Urinary bladder (tissue), 4 donors: ENCODE measurements around the gene HYCC1. TPM values are rescaled to one million over a fixed set of nuclear protein-coding genes. Genes with fewer than 3 reads are reported as not detected.

Source experiments
- DNase-seq: peaks from one replicate; pipeline ENCODE4 v3.0.0-alpha.2; 2015; ENCODE audit errors: extremely low spot score
- H3K27ac ChIP-seq: one replicate; pipeline ENCODE4 v1.5.1; 2013; ENCODE audit warnings: low read depth, mild to moderate bottlenecking, moderate library complexity
- H3K36me3 ChIP-seq: one replicate; pipeline ENCODE4 v1.6.1; 2013; ENCODE audit warnings: mild to moderate bottlenecking, moderate library complexity; ENCODE audit not compliant: insufficient read depth
- H3K4me1 ChIP-seq: one replicate; pipeline ENCODE4 v1.6.1; 2013; ENCODE audit warnings: mild to moderate bottlenecking, moderate library complexity; ENCODE audit not compliant: insufficient read depth
- H3K4me3 ChIP-seq: one replicate; pipeline ENCODE4 v1.5.1; 2013; ENCODE audit warnings: low read depth, low read length
- WGBS: extraction: QIAGEN DNeasy Blood & Tissue Kit; methylation state at CpG from one replicate; pipeline ENCODE4 v1.1.7; 2013; 5-methylcytosine and 5-hydroxymethylcytosine counted together
- polyA plus RNA-seq: library from polyadenylated mRNA; stranded (reverse); fragments of 200-250 nt; gene quantifications from one replicate; pipeline ENCODE4 v1.2.3, GENCODE V29; 2013
- total RNA-seq: library from RNA; depleted of rRNA; stranded (reverse); fragments of >200 nt; gene quantifications from one replicate; pipeline ENCODE4 v1.2.3, GENCODE V29; 2014
- donor health status: healthy with polysubstance abuse.
- donor health status: healthy.

Gene HYCC1
- total and polyA plus RNA-seq, 2 donors = 19.4 to 79.1 TPM

DNA sequence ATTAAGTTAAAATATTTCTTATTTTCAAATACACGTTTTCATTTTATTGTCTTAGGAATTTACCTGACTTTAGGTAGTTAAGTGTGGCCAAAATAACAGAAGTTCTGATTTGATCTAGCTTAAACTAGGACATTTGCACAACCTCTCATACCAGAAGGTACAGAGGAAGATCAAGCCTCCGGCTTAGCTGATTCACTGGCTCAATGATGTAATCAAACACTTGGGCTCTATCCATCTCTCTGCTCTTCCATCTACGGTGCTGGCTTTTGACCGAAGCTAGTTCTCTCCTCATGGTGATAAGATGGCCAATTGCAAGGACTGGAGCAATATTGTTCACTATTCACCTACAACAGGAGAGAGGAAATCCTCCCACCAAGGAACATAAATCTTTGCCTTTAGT, 12.2 kb upstream of the HYCC1 start:
- Histone ChIP-seq H3K4me1 (no peaks in the 10 kb centered on the region), H3K4me3 (no peak overlapping the region), H3K36me3 (no peaks in the 10 kb centered on the region), H3K27ac (no peak overlapping the region)
- WGBS = 78% methylated on average over 4 of the region's 4 CpGs
- no peak for DNase-seq

DNA sequence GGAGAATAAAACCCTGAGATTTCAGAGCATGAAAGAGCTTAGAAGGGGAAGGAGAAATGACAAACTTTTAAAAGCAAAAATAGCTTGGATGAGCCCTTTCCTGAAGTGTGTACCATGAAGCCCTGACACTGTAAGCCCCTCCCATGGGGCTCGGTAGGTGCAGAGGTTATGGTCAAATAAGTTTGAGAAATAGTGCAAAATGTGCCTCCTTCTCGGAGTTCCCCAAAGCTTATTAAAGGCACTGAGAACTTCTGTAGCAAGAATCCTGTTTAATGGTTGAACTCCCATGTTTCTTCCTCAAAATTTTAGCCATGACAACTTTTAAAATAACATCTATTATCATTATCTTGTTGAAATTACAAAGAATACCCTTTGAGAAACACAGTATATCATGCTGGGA, 10.5 kb upstream of the HYCC1 start:
- DNase-seq = no peak
- Histone ChIP-seq H3K27ac (no peak overlapping the region), H3K4me1 (no peaks in the 10 kb centered on the region), H3K36me3 (no peaks in the 10 kb centered on the region), H3K4me3 (no peak overlapping the region)
- WGBS = 95% methylated on average over 2 of the region's 2 CpGs

DNA sequence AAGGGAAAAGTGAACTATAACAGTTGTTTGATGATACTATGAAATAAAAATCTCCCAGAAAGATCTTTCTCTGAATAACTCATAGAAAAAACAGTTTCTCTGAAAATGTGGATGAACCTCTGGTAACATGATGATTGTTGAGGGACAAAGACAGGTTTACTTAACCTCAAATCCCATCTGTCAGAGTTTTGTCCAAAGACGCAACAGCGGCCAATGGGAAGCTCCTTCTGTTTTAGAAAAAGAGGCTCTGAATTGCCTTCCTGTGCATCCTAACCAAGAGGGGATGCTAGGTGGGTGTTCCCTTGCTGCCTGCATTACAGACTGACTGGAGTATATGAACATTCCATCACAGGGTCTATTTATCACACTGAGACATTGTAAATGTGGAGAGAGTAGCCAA, 8.9 kb upstream of the HYCC1 start:
- WGBS = 47% methylated on average over 2 of the region's 2 CpGs
- DNase-seq = no peak
- no peaks in the 10 kb centered on the region for H3K36me3 ChIP-seq
- no peaks in the 10 kb centered on the region for H3K4me1 ChIP-seq
- no peak overlapping the region for H3K27ac ChIP-seq
- no peak overlapping the region for H3K4me3 ChIP-seq

DNA sequence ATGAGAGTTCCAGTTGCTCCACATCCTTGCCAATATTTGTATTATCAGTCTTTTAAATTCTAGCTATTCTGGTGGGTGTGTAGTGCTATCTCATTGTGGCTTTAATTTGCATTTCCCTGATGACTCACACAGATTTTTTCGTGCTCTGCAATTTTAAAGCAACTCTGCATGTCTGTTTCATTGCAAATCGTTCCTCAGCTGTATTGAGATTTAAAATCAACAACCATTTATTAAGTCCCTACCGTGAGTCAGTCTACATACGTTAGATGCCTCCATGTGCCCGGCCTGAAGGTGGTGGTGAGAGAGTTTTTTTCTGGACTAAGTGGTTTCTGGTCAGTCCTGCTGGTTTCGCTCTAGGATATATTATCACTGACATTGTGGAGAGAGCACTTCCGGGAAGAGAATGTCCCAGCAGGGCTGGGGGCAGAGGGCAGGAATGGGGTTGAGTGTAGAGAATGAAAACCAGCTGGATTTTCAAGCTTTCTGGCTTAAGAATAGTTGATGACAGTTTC, 8.4 kb upstream of the HYCC1 start:
- H3K27ac ChIP-seq = no peak overlapping the region
- DNase-seq = peak; percentile 36
- WGBS = 21% methylated on average over 7 of the region's 7 CpGs

DNA sequence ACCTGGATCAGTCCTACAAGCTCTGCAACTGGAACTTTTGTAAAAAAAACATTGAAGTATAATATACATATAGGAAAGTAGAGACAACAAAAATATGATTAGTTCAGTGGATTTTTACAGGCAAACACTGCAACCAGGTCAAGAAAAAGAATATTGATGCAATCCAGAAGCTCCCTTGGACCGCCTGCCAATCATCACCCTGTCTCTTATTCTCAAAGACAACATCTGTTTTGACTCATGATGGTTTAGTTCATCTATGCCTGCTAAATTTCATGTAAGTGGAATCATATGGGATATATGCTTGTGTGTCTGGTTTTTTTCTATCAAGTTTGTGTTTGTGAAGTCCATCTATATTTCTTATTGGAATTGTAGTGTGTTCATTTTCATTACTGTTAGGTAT, 7.7 kb upstream of the HYCC1 start:
- DNase-seq = no peak
- Histone ChIP-seq H3K4me1 (no peaks in the 10 kb centered on the region), H3K4me3 (no peak overlapping the region), H3K36me3 (no peaks in the 10 kb centered on the region), H3K27ac (no peak overlapping the region)
- 89% methylated on average over 1 of the region's 1 CpG for WGBS

More for the DNA sequence above, 8.4 kb upstream of the HYCC1 start:
- H3K4me3 ChIP-seq = no peak overlapping the region
- H3K4me1 ChIP-seq = no peaks in the 10 kb centered on the region
- H3K36me3 ChIP-seq = no peaks in the 10 kb centered on the region

DNA sequence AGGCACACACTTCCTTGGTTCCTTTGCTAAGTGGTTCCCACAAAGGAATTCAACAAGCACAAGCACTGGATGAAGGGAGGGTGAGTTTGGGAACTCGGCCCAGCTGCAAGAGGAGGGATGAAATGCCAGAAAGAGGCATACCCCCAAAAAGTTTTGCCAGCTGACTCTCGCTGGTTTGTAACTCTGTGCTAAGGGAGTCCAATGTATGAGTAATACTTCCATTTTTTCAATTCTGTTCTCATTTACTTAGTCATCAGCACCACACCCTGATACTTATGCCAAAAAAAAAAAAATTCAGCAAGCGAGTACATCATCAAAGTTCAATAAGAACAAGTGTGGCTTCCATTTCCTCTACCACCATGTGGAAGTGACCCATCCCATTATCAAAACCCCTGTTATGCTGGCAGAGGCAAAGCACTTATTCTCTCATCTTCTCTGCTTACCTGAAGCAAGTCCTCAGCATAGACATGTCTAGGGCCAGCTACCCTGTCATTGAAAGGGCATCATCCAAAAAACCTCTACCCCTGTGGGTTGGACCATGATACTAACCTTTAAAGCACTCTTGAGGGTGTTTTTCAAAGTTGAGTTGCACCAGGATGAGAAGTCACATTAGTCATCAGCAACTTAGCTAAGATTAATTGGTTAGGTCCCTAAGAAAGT, 6.9 kb upstream of the HYCC1 start:
- H3K4me1 ChIP-seq = no peaks in the 10 kb centered on the region
- WGBS = 56% methylated on average over 3 of the region's 3 CpGs
- H3K27ac ChIP-seq = peak overlapping the region; percentile 40
- H3K4me3 ChIP-seq = no peak overlapping the region
- no peaks in the 10 kb centered on the region for H3K36me3 ChIP-seq
- DNase-seq = no peak

DNA sequence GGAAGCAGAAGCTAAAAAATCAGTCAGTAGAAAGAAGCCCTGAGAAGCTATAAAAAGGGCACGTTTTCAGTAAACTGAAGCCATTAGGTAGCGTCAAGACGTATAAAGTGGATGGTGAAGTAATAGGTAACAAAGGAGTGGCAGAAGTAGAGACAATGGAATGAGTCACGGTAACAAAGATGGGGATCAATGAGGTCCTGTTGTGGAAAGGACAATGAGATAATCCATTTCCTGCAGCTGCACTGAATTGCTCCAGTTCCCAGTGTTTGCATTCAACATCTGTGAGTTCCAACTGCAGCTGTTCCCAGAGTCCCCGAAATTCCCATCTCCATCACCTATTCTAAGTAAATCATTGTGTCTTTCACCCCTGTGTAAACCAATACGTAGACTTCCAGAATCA, 4.8 kb upstream of the HYCC1 start:
- no peaks in the 10 kb centered on the region for H3K4me1 ChIP-seq
- 64% methylated on average over 6 of the region's 6 CpGs for WGBS
- no peak overlapping the region for H3K4me3 ChIP-seq
- DNase-seq = no peak
- no peak overlapping the region for H3K27ac ChIP-seq
- no peaks in the 10 kb centered on the region for H3K36me3 ChIP-seq

DNA sequence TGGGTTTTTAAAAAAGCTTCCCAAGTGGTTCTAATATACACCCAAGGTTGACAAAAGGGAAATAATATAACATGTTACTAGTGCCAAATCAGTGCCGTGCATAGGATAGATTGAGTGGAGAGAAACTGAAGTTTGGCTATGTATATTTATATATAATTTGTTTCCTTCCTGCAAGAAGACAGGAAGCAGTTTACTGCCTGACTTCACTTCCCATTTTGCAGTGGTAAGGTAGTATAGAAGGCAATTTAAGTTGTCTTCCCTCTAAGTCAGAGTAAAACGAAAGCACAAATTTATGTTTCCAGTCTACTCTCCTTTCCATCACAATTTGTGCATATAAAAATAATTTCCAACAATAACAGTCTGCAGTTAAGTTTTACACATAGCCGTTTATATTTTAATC, 3.4 kb upstream of the HYCC1 start:
- H3K36me3 ChIP-seq = no peaks in the 10 kb centered on the region
- no peak overlapping the region for H3K4me3 ChIP-seq
- 50% methylated on average over 3 of the region's 3 CpGs for WGBS
- DNase-seq = no peak
- no peak overlapping the region for H3K27ac ChIP-seq
- no peaks in the 10 kb centered on the region for H3K4me1 ChIP-seq

DNA sequence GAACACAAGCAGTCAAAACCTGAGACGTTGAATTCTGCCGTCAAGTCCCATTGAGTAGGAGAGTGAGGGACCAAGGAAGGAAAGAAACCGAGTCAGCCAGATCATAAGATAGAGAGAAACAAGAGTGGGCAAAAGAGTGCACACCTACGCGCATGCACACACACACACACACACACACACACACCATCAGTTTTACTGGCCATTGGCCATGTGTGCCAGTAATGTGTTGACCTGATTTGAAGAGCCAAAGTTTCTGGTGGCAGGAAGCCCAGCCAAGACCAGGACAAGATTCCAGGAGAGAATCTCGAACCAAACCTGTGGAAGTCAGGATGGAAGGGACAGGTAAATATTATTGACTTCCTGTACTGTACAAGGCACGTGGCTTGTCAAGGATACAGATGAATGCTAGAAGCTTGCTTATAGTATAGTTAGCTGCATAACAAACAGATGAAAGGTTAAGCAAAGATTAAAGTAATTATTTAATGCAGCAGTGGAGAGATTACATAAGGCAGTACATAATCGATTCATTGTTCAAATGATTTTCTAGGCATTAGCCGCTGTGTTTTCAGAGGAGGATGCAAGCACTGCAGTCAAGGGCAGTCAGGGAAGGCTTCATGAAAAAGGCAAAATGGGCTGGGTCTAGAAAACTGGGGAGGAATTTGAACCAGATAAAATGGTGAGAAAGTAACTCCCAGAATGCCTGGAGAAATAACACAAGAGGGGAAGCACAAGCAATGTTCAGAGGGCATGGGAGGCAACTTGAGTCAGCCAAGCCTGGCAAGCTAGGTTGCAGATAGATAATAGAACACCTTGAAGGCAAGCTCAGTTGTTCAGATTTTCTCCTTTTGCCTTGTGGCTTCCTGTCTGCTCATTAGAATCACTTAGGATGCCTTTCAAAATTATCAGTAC, 2.7 kb upstream of the HYCC1 start:
- Histone ChIP-seq H3K4me1 (no peaks in the 10 kb centered on the region), H3K4me3 (no peak overlapping the region), H3K36me3 (no peaks in the 10 kb centered on the region), H3K27ac (no peak overlapping the region)
- WGBS = 83% methylated on average over 9 of the region's 9 CpGs
- no peak for DNase-seq

DNA sequence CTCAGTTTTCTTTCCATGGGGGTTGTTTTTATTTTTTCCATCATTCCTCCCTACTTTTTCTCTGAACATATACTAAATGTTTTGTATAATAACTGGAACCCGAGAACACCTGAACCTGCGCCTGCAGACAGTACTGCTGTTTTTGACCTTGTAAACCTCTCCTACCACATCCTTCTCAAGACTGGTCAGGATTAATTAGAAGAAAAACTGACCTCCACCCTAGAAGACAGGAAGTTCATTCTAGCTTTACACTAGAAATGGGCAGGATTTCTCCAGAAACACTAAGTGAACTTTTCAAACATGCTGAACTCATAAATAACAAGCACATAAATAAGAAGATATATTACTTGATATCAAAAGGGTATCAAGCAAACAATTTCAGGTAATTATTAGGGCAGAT, 751 bp upstream of the HYCC1 start:
- no peak for DNase-seq
- no peaks in the 10 kb centered on the region for H3K4me1 ChIP-seq
- no peak overlapping the region for H3K4me3 ChIP-seq
- no peaks in the 10 kb centered on the region for H3K36me3 ChIP-seq
- WGBS = 63% methylated on average over 2 of the region's 2 CpGs
- no peak overlapping the region for H3K27ac ChIP-seq

DNA sequence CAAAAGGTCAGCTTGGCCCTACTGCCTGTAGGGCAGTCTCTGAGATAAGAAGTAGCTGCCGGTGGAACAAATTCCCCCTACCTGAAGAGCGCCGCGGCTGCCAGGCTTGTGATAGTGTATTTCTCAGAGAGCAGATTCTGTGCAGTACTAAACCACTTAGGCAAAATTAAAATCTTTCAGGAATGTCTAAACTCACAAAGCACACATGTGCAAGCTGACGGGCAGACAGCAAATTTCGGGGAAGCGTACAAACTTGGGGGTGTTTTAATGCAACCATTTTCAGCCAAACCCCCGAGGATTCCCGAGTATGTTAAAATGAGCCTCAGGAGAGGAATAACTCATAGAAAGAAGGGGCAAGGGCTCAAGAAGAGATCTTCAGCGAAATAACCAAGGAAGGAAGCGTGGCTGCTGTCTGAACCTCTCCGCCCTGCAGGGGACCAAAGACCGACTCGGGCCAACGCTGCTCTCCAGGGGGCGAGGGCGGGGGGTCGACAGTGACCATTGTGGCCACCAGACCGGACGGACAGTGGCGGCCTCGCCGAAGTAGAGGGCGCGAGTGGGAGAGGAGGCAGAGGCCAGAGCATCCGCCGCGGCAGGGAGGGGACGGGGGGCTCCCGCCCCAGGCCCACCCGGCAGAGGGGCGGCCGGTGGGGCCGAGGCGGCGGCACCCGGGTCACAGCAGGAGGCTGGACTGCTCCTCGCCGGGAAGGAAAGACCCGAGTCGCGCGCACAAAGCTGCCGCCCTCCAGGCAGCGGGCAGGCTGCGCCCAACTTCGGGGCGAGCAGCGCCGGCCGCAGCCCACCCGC, 819 bp downstream of the HYCC1 start:
- Histone ChIP-seq H3K4me1 (no peaks in the 10 kb centered on the region), H3K36me3 (no peaks in the 10 kb centered on the region)
- DNase-seq = no peak

DNA sequence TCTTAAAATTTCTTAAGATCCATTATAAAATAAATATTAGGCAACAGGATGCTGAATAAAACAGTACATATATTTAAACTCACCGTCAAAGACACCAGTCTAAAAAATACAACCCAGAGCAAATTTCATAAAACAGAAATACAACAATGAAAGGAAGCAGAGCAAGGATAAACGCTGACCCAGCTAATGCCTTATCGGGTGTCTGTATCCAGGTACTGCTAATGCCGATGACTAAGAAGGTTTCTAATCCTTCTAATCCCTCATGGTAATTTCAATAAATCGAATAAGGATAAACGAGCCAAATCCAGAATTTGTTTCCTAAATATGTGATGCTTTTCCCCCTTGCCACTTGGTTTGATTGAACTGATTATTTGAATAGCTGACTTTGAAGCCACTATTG, 1.7 kb downstream of the HYCC1 start:
- 73% methylated on average over 6 of the region's 6 CpGs for WGBS
- H3K4me3 ChIP-seq = no peak overlapping the region
- DNase-seq = no peak
- H3K36me3 ChIP-seq = no peaks in the 10 kb centered on the region
- no peak overlapping the region for H3K27ac ChIP-seq
- no peaks in the 10 kb centered on the region for H3K4me1 ChIP-seq

More for the DNA sequence above, 819 bp downstream of the HYCC1 start:
- peak overlapping the region; percentile 45 for H3K27ac ChIP-seq
- WGBS = 1% methylated on average over 52 of the region's 52 CpGs
- H3K4me3 ChIP-seq = peak overlapping the region; percentile 91

DNA sequence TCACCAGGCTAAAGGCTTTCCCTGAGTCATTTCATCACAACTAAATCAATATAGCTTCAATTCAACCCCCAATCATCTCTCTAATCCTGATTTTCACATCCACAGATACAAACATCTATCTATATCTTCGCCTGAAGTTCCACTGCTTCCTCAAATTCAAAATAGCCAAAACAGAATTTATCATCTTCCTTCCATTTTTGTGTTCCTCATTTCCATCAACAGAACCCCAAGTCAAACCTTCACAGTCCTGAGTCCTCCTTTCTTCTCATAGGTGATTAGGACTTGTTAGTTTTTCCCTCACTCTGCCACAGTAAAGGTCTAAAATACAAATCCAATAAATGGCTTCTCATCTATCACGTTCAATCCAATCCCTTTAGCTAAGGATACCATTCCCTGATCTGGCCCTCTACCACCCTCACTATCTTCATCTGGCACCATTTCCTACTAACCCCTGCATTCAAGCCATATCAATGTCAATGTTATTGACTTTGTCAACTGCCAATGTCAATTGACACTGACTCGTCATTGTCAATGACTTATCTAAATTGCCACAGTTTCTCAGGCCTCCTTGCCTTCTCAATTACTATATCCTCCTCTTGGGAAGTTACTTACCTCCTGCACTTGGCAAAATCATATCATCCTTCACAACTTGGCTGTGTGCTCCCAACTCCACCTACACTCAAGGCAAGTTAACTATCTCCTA, 2.6 kb downstream of the HYCC1 start:
- H3K4me3 ChIP-seq = no peak overlapping the region
- no peaks in the 10 kb centered on the region for H3K4me1 ChIP-seq
- no peak overlapping the region for H3K27ac ChIP-seq
- no peak for DNase-seq
- 93% methylated on average over 3 of the region's 3 CpGs for WGBS
- H3K36me3 ChIP-seq = no peaks in the 10 kb centered on the region
